GM18517 (cell line): Measurements from ENCODE around the gene DYNC1LI1.

Source experiments
- ATAC-seq: cut with Tn5 transposase; IDR thresholded peaks from one replicate; pipeline ENCODE4 v1.9.1; 2021; ENCODE audit warnings: mild to moderate bottlenecking, moderate library complexity; ENCODE audit not compliant: unreplicated experiment

The DYNC1LI1 gene

DNA sequence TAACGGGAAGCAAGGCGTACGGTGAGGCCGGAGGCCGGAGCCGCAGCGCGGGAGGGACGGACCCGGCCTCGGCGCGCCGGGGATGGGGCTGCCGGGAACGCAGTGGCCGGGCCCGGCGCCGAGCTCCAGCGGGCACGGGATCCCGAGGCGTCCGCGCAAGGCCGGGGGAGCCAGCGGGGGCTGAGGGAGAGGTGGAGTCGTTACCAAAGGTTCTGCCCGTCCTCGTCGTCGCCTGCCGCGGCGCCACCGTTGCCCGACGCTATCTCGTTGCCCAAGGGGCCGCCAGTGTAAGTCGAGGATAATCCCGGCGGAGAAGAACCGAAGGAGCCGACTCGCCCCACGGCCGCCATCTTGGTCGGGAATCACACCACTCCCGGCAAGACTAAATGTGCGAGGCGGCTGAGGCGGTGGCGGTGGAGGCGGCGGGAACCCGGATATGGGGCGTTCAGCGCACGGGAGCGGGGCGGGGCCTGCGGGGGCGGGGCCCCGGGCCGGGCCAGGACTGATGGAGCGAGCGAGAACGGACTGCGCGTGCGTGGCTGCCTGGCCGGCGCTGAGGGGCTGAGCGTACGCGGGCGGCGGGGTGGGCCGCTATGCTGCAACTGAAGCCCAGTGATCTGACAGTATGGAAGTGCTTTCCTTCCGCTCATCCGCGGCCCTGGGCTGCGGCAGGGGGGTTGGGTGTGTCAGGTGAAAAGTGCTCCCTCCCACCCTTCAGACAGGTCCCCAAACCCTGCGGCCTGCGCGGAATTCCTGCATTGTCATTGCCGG is at the start of gene DYNC1LI1:
TSS of gene DYNC1LI1 (minus strand) at position 438 of the 771 bp plus-strand sequence. CDS start at position 350, 88 bp downstream.
- peak; percentile 78 for ATAC-seq

DNA sequence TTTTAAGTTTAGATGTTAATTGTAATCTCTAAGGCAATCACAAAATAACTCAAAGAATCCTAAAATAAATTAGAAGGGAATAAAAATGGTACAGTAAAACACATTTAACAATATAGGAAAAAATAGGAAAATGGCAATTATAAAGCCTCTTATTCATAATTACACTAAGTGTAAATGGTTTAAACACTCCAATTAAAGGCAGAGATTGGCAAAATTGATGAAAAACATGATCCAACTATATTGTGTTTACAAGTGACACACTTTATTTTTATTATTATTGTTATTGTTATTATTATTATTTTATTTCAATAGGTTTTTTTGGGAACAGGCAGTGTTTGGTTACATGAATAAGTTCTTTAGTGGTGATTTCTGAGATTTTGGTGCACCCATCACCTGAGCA is 48.7 kb upstream of the DYNC1LI1 start:
- no peak for ATAC-seq

DNA sequence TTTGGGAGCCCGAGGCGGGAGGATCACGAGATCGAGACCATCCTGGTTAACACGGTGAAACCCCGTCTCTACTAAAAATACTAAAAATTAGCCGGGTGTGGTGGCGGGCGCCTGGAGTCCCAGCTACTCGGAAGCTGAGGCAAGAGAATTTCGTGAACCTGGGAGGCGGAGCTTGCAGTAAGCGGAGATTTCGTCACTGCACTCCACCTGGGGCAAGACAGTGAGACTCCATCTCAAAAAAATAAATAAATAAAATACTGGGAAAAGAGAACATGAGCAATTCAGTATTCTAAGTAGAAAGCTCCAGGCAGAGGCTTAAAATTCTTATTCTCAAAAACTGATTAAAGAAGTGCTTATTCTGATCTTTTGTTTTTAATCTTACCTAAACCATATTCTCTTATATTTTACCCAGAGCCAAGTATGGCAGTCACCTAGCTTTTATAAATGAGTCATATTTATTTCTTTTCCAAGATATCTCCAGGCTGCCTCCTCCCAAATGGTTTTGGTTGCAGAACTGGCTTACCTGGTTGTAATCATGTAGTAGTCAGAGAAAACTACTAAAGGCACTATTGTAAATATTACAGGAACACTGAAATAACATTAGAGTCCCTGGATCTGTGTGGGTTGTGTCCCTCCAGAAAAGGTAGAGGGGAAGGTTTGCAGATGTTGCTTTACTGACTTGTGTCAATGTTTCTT is 45.8 kb upstream of the DYNC1LI1 start:
- ATAC-seq = no peak

DNA sequence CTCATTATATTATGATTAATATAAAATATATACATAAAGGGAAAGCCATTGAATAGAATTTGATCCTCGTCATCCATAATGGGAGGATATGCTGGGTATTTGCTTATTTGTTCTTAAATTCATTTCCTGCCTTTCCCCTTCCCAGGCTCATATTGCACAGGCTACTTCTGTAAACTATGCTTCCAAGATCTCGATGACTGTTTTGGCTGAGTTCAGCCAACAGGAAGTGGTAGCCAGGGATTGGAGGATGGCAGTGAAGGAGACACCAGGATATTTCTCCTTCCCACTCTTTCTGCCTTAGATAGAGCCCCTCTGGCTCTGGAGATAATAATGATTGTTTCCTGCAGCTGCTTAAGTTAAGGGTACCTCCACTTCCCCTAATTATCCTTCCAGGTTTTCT is 44.3 kb upstream of the DYNC1LI1 start:
- no peak for ATAC-seq

DNA sequence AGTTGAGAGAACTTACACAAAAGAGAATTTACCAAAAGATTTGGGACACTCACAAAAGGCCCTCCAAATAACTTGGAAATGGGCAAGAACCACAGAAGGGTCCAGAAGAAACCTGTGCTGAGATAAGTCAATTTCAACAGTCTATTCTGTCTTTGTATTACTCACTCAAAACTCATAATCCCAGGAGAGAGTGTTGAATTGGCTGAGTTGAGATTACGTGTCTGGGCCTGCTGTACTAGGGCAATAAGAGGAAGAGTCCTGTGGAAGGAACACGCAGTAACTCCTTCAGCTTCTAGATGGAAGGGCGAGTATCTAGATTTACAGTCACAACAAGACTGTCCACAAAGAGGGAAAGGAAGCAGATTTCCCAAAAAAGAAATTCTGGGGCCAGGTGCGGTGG is 42.5 kb upstream of the DYNC1LI1 start:
- no peak for ATAC-seq

DNA sequence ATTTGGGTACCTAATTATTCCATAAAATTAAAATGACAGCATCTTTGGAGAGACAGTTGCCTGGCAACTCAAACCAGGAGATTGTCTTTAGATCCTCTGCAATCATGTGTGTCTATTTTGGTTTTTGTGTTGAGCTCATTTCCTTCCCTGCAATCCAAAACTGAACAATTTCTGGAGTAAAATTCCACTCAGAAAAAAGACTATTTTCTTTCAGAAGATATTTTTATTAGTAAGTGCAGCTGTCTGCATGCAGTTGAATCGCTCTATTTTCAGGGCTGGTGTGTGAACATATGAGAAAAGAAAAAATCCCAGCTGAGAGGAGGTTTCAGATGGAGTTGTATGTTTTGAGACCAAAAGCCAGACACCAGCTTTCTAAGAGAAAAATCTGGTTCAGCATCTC is 41.9 kb upstream of the DYNC1LI1 start:
- ATAC-seq = no peak

DNA sequence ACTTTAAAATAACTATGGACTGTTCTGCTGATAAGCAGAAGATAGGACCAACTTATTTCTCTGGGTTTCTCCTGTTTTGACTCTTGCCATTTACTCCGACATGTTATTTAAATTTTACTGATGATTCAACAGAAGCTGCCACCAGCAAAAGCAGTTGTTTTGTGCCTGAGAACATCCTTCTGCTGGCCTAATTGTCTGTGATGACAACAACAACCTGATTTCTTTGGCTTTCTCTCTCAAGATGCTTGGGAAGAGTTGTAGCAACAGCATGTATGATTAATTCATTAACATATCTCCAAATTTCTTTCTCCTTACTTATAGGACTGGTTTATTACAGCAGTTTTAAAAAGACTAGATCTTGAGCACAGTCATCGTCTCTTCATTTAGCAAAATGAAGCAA is 36.9 kb upstream of the DYNC1LI1 start:
- no peak for ATAC-seq

DNA sequence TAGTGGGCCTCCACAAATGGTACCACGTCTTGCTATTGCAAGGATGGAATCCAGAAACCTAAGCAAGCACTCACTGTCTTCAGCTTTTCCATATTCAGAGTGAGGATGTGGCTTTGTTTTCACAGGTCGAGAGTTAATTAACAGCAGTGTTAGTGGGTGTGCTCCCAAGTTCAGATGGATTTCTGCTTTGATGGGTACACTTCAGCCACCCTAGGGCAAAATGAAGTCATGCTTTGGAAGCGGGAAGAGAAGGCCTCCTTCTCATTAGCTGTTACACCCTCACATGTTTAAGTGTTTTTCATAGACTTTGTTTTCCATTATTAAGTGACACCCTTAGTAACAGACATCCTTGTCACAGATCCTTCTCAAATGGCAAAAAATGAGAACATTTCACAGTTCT is 36.3 kb upstream of the DYNC1LI1 start:
- no peak for ATAC-seq

DNA sequence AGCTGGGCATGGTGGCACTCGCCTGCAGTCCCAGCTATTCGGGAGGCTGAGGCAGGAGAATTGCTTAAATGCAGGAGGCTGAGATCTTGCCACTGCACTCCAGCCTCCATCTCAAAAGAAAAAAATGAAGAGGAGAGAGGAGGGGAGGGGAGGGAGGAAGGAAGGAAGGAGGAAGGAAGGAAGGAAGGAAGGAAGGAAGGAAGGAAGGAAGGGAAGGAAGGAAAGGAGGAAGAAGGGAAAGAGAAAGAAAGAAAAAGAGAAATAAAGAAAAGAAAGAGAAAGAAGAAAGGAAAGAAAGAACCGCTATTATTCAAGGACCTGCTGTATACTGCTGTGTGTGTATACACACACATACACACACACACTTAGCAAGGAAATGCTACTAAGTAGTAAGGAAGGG is 35.6 kb upstream of the DYNC1LI1 start:
- no peak for ATAC-seq

DNA sequence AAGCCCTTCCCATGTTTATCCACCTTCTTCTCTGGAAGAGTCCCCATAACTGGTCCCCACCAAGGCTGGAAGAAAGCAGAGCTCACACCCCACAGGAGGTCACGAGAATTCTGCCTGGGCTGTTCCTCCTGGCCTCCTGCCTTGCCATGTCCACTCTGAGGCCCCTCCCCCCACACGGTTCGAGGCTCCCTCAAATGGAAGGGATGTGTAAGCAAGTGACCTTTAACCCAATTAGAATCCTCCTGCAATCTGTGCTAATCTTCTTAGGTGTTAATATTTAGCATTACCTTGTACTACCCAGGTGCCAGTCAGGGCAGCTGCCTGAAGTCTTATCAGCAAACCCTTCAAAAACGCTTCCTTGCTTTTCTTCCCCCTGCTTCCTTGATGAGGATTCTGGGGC is 32.4 kb upstream of the DYNC1LI1 start:
- ATAC-seq = no peak

DNA sequence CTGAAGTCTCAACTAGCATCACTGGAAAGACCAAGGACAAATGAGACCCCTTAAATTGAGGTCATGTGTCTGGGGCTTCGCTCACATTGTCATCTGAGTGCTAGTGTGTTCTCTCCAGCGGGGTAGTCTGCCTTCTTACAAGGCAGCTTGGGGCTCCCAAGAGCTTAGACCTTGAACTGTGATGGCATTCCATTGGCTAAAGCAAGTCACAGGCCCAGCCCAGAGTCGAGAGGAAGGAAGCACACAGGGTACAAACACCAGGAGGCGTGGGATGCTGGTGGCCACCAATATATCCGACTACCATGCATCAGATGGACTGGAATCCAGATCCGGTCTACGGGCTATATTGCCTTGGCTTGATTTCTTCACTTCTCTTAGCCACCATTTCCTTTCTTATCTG is 31.5 kb upstream of the DYNC1LI1 start:
- ATAC-seq = no peak

DNA sequence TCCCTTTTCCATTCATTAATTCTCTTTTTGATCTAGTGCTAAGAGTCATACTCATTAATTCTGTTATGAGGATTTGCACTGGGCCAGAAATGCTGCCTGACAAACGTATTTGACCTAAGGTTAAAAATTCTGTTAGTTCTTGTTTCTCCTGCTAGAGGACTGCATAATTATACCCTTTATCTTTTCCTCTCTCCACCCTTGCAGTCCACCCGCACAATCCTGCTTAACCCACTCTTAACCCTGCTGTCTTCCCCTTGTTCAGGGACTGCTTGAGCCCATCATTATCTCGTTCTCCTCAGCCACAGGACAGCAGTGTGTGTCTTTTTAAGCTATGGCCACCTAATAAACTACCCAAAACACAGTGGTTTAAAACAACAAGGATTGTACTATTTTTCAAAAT is 31.1 kb upstream of the DYNC1LI1 start:
- no peak for ATAC-seq

DNA sequence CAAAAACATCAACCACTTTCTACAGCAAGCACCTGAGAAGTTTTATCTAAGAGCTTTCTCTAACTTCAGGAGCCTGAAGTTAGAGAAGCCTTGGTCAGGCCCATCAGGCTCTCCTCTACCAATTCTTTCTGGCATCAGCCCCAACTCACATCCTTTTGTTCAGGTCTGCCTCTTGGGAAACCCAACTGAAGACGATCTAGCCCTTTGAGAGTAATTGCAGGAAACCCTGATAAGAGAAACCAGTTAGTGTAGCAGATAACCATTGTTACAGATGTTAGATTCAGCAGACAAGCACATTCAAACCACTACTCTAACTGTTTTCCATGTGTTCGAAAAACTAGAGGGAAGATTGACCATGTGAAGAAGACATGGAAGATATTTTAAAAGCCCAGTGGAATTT is 27.0 kb upstream of the DYNC1LI1 start:
- ATAC-seq = no peak

DNA sequence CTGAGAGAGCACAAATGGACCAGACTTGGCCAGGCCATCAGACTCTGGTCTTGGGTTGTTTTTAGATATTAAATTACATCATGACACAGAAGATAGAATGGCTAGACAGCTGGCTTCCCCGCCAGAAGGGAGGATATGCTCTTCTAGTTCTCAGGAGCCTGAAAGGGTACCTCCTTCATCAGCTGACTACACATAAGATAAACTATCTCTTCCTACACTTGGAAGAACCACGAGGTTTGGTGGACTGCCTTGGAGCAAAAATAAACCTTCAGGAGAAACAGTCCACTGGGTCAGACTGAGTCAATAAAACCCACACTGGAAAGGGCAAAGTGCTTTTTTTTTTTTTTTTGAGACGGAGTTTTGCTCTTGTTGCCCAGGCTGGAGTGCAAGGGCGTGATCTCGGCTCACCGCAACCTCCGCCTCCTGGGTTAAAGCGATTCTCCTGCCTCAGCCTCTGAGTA is 26.3 kb upstream of the DYNC1LI1 start:
- ATAC-seq = no peak

DNA sequence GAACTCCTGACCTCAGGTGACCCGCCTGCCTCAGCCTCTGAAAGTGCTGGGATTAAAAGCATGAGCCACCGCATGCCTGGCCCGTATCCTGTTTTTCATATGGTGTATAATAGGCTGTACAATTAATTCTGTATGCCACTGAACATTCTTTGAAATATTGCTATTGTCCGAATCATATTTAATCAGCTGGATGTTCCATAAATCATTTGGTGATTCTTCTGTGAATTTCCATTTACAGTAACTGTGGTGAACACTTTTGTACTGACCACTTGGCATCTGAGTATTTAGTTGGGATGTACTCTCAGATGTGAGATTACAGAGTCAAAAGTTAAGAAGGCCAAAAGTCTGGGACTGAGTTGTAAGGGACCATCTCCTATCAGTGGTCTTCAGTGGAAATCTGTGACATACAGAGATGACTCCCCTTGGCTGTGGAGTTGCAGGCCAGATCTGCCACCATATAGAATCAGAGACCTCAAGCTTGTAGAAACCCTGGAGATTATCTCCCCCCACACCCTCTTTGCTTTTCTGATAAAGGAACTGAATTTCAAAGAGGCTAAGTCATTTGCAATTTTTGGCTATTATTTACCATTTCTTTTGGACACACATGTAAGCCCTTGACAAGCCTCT is 25.7 kb upstream of the DYNC1LI1 start:
- no peak for ATAC-seq

DNA sequence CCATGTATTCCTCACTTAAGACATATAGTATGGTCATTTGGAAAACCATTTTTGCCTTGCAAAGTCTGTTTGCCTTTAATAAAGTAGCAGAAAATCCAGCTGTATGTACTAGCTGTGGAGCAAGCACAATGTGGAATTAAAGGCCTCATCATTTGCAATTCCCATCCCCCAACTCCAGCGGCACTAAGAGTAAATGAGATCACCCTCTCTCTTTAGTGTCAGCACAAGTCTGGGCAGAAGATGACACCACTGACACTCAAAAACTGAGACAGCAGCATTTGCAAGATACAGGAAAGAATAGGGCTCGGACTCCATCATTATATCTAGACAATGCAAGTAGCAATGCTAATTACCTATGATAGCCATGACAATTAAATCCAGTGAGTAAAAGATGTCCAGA is 24.7 kb upstream of the DYNC1LI1 start:
- ATAC-seq = no peak

DNA sequence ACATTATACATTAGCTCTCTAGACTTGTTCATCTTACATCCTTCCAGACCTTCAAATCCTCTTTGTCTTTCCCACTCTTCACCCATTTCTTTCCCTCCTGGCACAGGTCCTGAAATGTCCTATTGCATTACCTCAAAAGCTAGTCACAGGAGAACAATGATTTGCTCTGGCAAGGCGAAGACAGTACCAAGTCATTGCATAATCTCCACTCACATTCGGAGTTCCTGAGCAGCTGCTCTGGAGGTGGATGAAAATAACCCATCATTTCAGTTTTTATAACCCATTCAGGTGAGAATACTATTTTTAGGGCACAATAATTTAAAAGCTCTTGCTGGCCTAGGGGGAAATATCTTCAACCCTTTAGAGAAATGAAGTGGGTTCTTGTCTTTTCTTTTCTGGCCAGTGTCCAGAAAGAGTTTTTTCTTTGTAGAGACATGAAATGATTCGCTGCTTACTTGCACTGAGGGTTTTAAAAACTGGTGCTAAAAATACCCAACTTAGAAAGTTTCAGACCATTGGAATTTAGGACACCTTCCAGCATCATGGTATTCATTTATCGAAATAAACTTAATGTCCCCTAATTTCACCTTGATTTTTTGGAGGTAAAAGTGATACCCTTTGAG is 23.4 kb upstream of the DYNC1LI1 start:
- ATAC-seq = no peak

DNA sequence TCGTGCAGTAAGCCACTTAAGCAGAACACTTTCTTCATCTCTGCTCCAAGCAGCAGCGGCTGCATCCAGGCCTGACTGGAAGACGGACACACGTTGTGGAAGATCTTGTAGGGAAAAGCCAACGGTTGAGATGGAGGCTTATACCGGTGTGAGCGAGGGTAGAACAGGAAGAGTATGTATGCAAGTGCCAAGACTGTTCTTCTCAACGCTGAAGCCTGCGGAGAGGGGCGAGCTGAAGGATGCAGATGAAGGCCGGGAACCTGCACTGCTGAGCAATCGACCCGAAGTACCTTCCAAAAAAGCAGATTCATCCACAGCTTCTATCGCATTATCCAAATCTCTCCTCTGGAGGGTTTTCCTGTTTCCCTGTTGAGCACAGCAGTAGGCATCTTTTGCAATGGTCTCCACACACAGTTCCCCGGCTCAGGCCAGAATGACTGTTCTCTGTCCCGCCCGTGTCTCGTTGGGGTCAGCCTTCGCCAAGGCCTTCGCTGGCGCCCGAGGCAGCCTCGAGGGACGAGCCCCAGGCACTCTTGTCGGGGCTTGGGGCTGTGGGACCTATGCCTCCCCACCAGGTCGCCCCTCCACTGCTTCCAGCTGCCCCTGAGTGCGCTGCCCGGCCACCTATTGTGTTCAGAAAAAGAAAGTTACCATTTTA is 22.2 kb upstream of the DYNC1LI1 start:
- ATAC-seq = no peak

DNA sequence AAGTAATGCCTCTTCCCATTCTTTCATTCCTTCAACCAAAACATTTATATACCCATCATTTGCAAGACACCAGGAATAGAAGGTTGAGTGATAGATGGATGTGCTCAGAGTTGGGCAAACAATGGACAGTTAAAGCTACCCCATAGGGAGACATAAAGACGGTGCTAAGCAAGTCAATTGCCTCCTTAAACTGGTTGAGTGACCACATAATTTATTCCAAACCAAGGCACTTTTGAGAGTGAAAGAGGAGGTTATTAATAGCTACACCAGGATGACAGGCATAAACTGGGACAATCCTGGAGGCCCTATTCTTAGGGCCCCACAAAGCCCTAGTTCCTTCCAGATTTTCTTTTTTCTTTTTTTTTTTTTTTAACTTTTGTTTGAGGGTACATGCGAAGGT is 21.4 kb upstream of the DYNC1LI1 start:
- no peak for ATAC-seq

DNA sequence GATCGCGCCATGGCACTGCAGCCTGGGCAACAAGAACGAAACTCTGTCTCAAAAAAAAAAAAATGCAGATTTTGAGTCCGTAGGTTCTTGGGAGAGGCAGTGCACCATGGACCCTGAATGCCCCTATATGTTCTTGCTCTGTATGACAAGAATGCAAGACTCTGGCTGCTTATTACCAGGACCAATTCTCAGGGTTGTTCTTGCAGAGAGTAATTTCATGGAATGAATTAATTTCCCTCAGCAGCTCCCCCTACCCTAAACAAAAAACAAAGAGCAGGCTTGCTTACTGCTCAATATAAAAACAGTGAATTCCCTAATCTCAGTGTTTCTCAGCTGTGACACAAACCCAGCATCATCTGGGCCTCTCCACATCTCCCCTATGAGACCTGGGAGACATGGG is 20.5 kb upstream of the DYNC1LI1 start:
- no peak for ATAC-seq

DNA sequence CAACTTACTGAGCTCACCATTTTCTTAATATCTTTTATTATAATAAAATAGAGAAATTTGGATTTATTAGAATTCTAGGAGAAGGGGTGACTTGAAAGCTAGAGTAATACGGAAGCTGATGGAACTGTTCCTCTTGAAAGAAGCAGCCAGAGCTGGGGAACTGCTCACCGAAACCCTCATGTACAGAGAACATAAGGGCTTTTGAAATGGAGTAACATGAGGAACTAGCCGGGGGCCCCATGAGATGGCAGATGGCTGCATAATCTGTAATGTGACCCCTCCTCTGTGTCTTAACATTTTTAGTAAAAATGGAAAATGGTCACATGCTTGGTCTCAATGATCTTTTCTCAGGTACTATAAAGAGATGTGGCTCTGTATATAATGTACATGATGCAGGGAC is 15.7 kb upstream of the DYNC1LI1 start:
- ATAC-seq = no peak
